Astrocyte (in vitro differentiated cells and primary cell): Measurements from ENCODE around the gene MFGE8. TPM values are rescaled to one million over a fixed set of nuclear protein-coding genes. Genes with fewer than 3 reads are reported as not detected.

Source experiments
- DNase-seq: peaks from one replicate; pipeline ENCODE4 v3.0.0-alpha.2; 2010; ENCODE audit warnings: low read depth
- FAIRE-seq: peaks from 2 replicates; lab custom pipeline; 2011; peaks lifted over from hg19 to GRCh38; lab: Jason Lieb, UNC
- H2AFZ ChIP-seq: 2 replicates; pipeline ENCODE4 v1.6.0; 2012; ENCODE audit warnings: low read depth, low read length, inconsistent platforms
- H3K27ac ChIP-seq: 2 replicates; pipeline ENCODE4 v1.5.1; 2011; ENCODE audit warnings: low read depth, low read length, inconsistent platforms
- H3K27me3 ChIP-seq: 2 replicates; pipeline ENCODE4 v1.6.0; 2011; ENCODE audit warnings: low read length, inconsistent platforms; ENCODE audit not compliant: insufficient read depth
- H3K36me3 ChIP-seq: 2 replicates; pipeline ENCODE4 v1.5.1; 2011; ENCODE audit warnings: low read length, inconsistent platforms; ENCODE audit not compliant: insufficient read depth
- H3K4me1 ChIP-seq: 2 replicates; pipeline ENCODE4 v1.5.1; 2011; ENCODE audit warnings: low read length, inconsistent platforms; ENCODE audit not compliant: insufficient read depth
- H3K4me2 ChIP-seq: 2 replicates; pipeline ENCODE4 v1.6.0; 2012; ENCODE audit warnings: low read length, inconsistent platforms
- H3K4me3 ChIP-seq: 2 replicates; pipeline ENCODE4 v1.5.1; 2011; ENCODE audit warnings: low read depth, mild to moderate bottlenecking, low read length, inconsistent platforms; ENCODE audit not compliant: insufficient read depth
- H3K79me2 ChIP-seq: 2 replicates; pipeline ENCODE4 v1.6.0; 2012; ENCODE audit warnings: mild to moderate bottlenecking, low read length, inconsistent platforms; ENCODE audit not compliant: insufficient read depth
- H3K9ac ChIP-seq: 2 replicates; pipeline ENCODE4 v1.6.0; 2012; ENCODE audit warnings: mild to moderate bottlenecking, low read length, inconsistent platforms
- H3K9me3 ChIP-seq: 2 replicates; pipeline ENCODE4 v1.5.1; 2012; ENCODE audit warnings: low read depth, mild to moderate bottlenecking, low read length, inconsistent platforms; ENCODE audit not compliant: insufficient read depth
- H4K20me1 ChIP-seq: 2 replicates; pipeline ENCODE4 v1.6.0; 2012; ENCODE audit warnings: low read length, inconsistent platforms; ENCODE audit not compliant: insufficient read depth
- H3K27ac Mint-ChIP-seq: one replicate; pipeline ENCODE4 v1.8.0; 2021; ENCODE audit warnings: mild to moderate bottlenecking, mixed read lengths; ENCODE audit not compliant: unreplicated experiment
- H3K27me3 Mint-ChIP-seq: one replicate; pipeline ENCODE4 v1.8.0; 2021; ENCODE audit warnings: low read depth, mixed read lengths; ENCODE audit not compliant: unreplicated experiment
- H3K36me3 Mint-ChIP-seq: one replicate; pipeline ENCODE4 v1.8.0; 2021; ENCODE audit warnings: low read depth, mixed read lengths; ENCODE audit not compliant: unreplicated experiment
- H3K4me1 Mint-ChIP-seq: one replicate; pipeline ENCODE4 v1.8.0; 2021; ENCODE audit warnings: low read depth, mixed read lengths; ENCODE audit not compliant: unreplicated experiment
- H3K4me3 Mint-ChIP-seq: one replicate; pipeline ENCODE4 v1.8.0; 2021; ENCODE audit warnings: mild to moderate bottlenecking, moderate library complexity, mixed read lengths; ENCODE audit not compliant: unreplicated experiment
- H3K9me3 Mint-ChIP-seq: one replicate; pipeline ENCODE4 v1.8.0; 2021; ENCODE audit warnings: mild to moderate bottlenecking, mixed read lengths; ENCODE audit not compliant: unreplicated experiment
- EZH2 ChIP-seq: IDR thresholded peaks from 2 replicates; pipeline ENCODE4 v1.6.1; 2012; ENCODE audit warnings: mild to moderate bottlenecking, low read length, inconsistent platforms; ENCODE audit not compliant: insufficient read depth
- total RNA-seq: library from RNA; stranded (reverse); gene quantifications from 2 replicates; pipeline ENCODE4 v1.2.1, GENCODE V29; 2021
- TF ChIP-seq, protein P1 (sequence below): IDR thresholded peaks from 2 replicates; pipeline ENCODE4 v1.5.1; 2011; ENCODE audit warnings: low read depth, mild to moderate bottlenecking, inconsistent platforms, low read length, moderate library complexity; ENCODE audit not compliant: insufficient read depth

MFGE8 gene
- total RNA-seq, 1 donor from 2014 or later = 276 TPM

DNA sequence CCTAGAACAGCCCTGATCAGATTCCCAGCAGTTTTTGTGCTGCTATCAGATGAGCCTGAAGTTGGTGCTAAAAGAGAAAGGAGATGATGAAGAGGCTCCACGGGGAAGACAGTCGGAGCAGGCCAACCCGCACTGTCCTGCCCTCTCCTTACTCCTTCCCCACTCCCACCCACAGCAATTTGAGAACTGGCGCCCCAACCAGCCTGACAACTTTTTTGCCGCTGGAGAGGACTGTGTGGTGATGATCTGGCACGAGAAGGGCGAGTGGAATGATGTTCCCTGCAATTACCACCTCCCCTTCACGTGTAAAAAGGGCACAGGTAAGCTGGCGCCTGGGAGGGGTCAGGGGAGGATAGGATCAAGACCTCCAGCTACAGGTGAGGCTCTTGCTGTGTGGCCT, 40.5 kb downstream of the MFGE8 start:
- no peaks in the 10 kb centered on the region for H3K36me3 ChIP-seq
- H3K27ac Mint-ChIP-seq = no peak overlapping the region
- TF ChIP-seq EZH2 = no peak
- TF ChIP-seq, protein P1, sequence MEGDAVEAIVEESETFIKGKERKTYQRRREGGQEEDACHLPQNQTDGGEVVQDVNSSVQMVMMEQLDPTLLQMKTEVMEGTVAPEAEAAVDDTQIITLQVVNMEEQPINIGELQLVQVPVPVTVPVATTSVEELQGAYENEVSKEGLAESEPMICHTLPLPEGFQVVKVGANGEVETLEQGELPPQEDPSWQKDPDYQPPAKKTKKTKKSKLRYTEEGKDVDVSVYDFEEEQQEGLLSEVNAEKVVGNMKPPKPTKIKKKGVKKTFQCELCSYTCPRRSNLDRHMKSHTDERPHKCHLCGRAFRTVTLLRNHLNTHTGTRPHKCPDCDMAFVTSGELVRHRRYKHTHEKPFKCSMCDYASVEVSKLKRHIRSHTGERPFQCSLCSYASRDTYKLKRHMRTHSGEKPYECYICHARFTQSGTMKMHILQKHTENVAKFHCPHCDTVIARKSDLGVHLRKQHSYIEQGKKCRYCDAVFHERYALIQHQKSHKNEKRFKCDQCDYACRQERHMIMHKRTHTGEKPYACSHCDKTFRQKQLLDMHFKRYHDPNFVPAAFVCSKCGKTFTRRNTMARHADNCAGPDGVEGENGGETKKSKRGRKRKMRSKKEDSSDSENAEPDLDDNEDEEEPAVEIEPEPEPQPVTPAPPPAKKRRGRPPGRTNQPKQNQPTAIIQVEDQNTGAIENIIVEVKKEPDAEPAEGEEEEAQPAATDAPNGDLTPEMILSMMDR = no peak

DNA sequence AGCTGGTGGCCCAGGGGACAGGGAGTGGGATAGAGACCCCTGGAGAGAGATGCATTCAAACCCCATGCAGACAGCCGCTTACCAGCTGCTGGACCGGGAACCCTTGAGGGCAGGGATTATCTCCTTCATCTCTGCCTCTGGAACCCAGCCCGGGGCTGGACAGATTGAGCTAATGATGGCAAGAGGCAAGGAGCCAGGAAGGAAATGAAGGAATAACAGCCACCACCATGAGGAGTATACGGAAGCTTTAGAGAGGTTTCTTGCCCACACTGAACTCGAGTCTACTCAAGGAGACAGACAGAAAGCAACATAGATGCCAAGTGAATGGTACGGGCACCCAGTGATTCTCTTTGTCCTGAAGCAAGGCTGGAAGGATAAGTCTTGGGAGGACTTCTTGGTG, 41.1 kb downstream of the MFGE8 start:
- Histone ChIP-seq H4K20me1 (no peaks in the 10 kb centered on the region), H3K4me3 (no peak overlapping the region), H3K27me3 (peaks cover 14% of the 10 kb centered on the region), H3K79me2 (no peaks in the 10 kb centered on the region), H2AFZ (no peak overlapping the region), H3K36me3 (no peaks in the 10 kb centered on the region), H3K4me2 (no peak overlapping the region), H3K4me1 (no peaks in the 10 kb centered on the region), H3K27ac (no peak overlapping the region), H3K9ac (no peak overlapping the region), H3K9me3 (no peaks in the 10 kb centered on the region)
- H3K27ac Mint-ChIP-seq = no peak overlapping the region
- TF ChIP-seq EZH2 = no peak
- TF ChIP-seq, protein P1 = no peak
- H3K9me3 Mint-ChIP-seq = peaks cover 5% of the 10 kb centered on the region
- no peak overlapping the region for H3K4me3 Mint-ChIP-seq
- no peak for DNase-seq
- peaks cover 41% of the 10 kb centered on the region for H3K27me3 Mint-ChIP-seq
- peaks cover 6% of the 10 kb centered on the region for H3K36me3 Mint-ChIP-seq
- no peaks in the 10 kb centered on the region for H3K4me1 Mint-ChIP-seq
- FAIRE-seq = no peak

More for the DNA sequence above, 40.5 kb downstream of the MFGE8 start:
- Histone ChIP-seq H3K79me2 (no peaks in the 10 kb centered on the region), H3K9ac (no peak overlapping the region), H4K20me1 (no peaks in the 10 kb centered on the region), H3K4me2 (no peak overlapping the region), H3K4me3 (no peak overlapping the region), H2AFZ (no peak overlapping the region), H3K27ac (no peak overlapping the region), H3K9me3 (no peaks in the 10 kb centered on the region), H3K27me3 (peaks cover 14% of the 10 kb centered on the region), H3K4me1 (no peaks in the 10 kb centered on the region)
- FAIRE-seq (no peak), DNase-seq (no peak)
- Mint-ChIP-seq H3K4me1 (no peaks in the 10 kb centered on the region), H3K9me3 (peaks cover 5% of the 10 kb centered on the region), H3K36me3 (peaks cover 6% of the 10 kb centered on the region), H3K4me3 (no peak overlapping the region), H3K27me3 (peaks cover 40% of the 10 kb centered on the region)

DNA sequence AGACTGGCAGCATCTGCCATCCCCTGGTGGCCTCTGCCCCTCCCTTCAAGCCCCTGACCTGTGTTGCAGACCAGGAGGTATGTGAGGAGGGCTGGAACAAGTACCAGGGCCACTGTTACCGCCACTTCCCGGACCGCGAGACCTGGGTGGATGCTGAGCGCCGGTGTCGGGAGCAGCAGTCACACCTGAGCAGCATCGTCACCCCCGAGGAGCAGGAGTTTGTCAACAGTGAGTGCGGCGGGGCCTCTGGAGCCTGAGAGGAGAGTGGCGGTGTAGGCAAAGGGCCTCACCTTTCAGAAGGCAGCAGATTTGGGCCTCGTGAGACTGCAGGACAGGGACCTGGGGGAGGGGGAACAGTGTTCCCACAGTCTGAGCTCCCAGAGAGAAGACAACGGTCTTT, 41.9 kb downstream of the MFGE8 start:
- Histone ChIP-seq H3K4me3 (no peak overlapping the region), H3K27me3 (peaks cover 14% of the 10 kb centered on the region), H4K20me1 (no peaks in the 10 kb centered on the region), H3K4me1 (no peaks in the 10 kb centered on the region), H3K9ac (no peak overlapping the region), H3K4me2 (no peak overlapping the region), H3K9me3 (no peaks in the 10 kb centered on the region), H2AFZ (no peak overlapping the region), H3K27ac (no peak overlapping the region), H3K79me2 (no peaks in the 10 kb centered on the region), H3K36me3 (no peaks in the 10 kb centered on the region)
- TF ChIP-seq, protein P1 = no peak
- TF ChIP-seq EZH2 = no peak
- no peaks in the 10 kb centered on the region for H3K4me1 Mint-ChIP-seq
- FAIRE-seq (no peak), DNase-seq (no peak)
- no peak overlapping the region for H3K4me3 Mint-ChIP-seq
- no peak overlapping the region for H3K27ac Mint-ChIP-seq
- H3K36me3 Mint-ChIP-seq = peaks cover 4% of the 10 kb centered on the region
- H3K27me3 Mint-ChIP-seq = peaks cover 41% of the 10 kb centered on the region
- H3K9me3 Mint-ChIP-seq = peaks cover 5% of the 10 kb centered on the region
